ENCODE results near the gene FOXR2.

The FOXR2 gene, protein sequence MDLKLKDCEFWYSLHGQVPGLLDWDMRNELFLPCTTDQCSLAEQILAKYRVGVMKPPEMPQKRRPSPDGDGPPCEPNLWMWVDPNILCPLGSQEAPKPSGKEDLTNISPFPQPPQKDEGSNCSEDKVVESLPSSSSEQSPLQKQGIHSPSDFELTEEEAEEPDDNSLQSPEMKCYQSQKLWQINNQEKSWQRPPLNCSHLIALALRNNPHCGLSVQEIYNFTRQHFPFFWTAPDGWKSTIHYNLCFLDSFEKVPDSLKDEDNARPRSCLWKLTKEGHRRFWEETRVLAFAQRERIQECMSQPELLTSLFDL

DNA sequence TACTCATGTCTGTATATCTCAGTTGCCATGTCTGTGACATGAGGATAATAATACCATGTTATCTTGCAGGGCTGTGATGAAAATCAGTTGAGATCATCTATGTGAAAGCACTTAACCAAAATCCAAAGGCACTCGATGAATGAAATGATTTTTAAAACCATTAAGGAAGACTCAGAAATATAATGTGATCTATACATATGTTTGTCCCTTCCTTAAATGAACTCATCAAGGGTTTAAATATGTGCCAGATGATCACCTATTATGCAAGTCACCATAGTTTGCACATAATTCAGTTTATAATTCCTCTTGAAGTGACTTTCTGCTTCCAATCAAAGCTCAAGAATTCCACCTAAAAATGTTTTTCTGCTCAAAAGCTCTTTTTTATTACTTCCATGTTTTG, at the start of gene FOXR2:
TSS of gene FOXR2 (plus strand) at position 301 of the 400 bp plus-strand sequence. CDS start 312 bp downstream, outside the sequence.
- no peak for DNase-seq (ENCODE audit: low spot score)

GRCh38 chrX:55579115-55579514, 44.1 kb upstream of the FOXR2 start:
- no peak for DNase-seq (ENCODE audit: low spot score)

- no peak for DNase-seq (ENCODE audit: low spot score)
These were observed 40.8 kb upstream of the FOXR2 start for GRCh38 chrX:55582447-55582846.

DNA sequence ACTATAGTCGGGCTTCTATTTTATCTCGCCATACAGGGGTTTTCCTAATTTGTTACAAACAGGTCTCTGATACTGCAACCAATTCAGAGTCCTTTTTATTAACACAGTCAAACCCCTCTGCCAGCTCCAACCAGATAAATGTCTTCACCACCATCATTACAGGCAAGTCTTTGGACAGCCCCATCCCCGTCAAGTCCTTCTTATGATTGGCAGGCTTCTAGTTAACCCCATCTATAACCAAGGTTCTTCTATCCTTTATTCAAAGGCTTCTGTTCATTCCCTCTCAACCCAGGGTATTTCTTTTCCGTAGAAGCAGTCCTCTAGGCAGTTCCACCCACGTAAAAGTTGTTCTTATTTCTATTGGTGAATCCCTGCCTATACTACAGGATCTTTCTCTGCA, 29.9 kb upstream of the FOXR2 start:
- no peak for DNase-seq (ENCODE audit: low spot score)

GRCh38 chrX:55593756-55594257, 29.4 kb upstream of the FOXR2 start:
- DNase-seq (ENCODE audit: low spot score) = no peak

DNA sequence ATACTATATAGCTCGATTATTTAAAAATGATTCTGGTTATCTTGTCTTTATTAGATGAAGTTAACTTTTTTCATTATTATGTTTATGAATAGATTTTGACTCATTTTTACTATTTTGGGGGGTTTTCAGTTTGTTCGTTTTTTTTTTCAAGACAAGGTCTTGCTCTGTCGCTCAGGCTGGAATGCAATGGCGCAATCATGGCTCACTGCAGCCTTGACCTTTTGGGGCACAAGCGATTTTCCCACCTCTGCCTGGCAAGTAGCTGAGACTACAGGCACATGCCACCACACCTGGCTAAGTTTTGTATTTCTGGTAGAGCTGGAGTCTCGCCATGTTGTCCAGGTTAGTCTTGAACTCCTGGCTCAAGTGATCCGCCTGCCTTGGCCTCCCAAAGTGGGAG, 24.9 kb upstream of the FOXR2 start:
- no peak for DNase-seq (ENCODE audit: low spot score)

GRCh38 chrX:55619547-55619946, 3.7 kb upstream of the FOXR2 start:
- DNase-seq (ENCODE audit: low spot score) = no peak

GRCh38 chrX:55624403-55624802, 1.2 kb downstream of the FOXR2 start:
- no peak for DNase-seq (ENCODE audit: low spot score)

GRCh38 chrX:55636109-55636508, 12.9 kb downstream of the FOXR2 start:
- DNase-seq (ENCODE audit: low spot score) = no peak

- DNase-seq (ENCODE audit: low spot score) = no peak
These were observed 15.7 kb downstream of the FOXR2 start for GRCh38 chrX:55638933-55639332.

DNA sequence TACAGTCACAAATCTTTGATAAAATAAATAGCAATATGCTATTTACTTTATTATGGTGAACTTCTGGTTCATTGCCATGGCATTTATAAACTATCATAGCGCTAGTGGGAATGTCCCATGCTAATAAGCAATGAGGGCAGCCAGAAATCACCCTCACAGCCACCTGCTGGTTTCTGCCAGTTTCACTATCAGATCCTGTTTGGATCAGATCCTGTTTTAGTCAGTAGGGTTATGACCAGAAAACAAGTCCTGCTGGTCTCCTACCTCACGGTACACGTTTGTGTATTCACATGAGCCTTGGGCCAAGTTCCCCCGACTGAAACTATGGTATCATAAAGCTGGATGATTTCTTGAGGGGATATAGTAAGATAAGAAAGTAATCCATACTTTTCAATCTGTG, 17.7 kb downstream of the FOXR2 start:
- DNase-seq (ENCODE audit: low spot score) = no peak

DNA sequence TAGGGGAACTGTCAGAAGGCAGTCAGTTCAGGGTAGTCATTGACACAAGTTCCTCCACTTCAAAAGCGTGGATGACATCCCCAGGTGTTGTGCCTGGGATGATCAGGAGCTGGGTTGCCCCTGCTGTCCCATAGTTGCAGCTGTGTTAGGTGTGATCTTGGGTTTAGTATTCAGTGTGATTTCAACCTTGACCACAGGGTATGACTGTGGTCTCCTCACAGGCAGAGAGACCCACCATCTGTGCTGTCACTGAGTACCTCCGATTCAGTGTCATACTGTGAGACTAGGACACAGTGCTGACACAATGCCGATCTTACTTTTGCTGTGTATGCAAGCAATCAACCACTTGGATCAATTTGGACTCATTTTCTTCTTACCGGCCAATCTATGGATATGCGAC, 25.2 kb downstream of the FOXR2 start:
- DNase-seq (ENCODE audit: low spot score) = no peak

DNA sequence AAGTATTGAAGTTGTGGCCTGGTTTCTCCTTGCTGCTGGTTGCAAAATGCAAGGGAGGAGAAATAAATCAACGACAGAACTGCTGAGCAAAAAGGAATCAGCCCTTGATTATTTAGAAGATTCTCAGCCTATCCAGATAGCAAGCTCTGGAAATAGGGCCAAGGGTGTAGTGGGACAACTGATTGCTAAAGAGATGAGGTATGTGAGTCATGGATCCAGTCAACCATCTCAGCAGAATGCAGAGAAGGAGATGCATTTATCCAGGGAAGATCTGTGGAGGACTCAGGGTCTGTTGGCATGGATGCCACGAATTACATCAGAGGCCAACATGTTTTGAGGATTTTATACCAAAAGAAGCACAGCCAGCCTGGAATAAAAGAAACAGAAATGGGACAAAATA, 36.7 kb downstream of the FOXR2 start:
- DNase-seq (ENCODE audit: low spot score) = no peak

GRCh38 chrX:55663584-55663983, 40.4 kb downstream of the FOXR2 start:
- DNase-seq (ENCODE audit: low spot score) = no peak

- no peak for DNase-seq (ENCODE audit: low spot score)
These were observed 44.9 kb downstream of the FOXR2 start for GRCh38 chrX:55668084-55668483.

All from GM03348 (cell line).